Stimulated activated CD8-positive, alpha-beta memory T cell treated with anti-CD3 and anti-CD28 coated beads, Interleukin-2, amount 100 ng/mL, for 1 hour (primary cell): ENCODE data around the gene SLC25A26.

Source experiments
- DNase-seq, 2 donors: peaks; one replicate each; pipeline ENCODE4 v3.0.0-alpha.2; 2020; ENCODE audit warnings: low read depth in 2 of 2

Gene SLC25A26

GRCh38 chr3:66396161-66396760, 175.5 kb downstream of the SLC25A26 start:
- no peak for DNase-seq

- DNase-seq: no peak
Measured at GRCh38 chr3:66396888-66397287, 176.1 kb downstream of the SLC25A26 start.

- DNase-seq: no peak
Measured at GRCh38 chr3:66397745-66398144, 176.9 kb downstream of the SLC25A26 start.

- DNase-seq: no peak
Measured at GRCh38 chr3:66398228-66399025, 177.6 kb downstream of the SLC25A26 start.

- DNase-seq: no peak
Measured at GRCh38 chr3:66399529-66400232, 178.9 kb downstream of the SLC25A26 start.

GRCh38 chr3:66400411-66401156, 179.8 kb downstream of the SLC25A26 start:
- DNase-seq: no peak

GRCh38 chr3:66401157-66401550, 180.4 kb downstream of the SLC25A26 start:
- no peak for DNase-seq

- no peak for DNase-seq
Measured at GRCh38 chr3:66401675-66402491, 181.1 kb downstream of the SLC25A26 start.

GRCh38 chr3:66402596-66403290, 181.9 kb downstream of the SLC25A26 start:
- no peak for DNase-seq

GRCh38 chr3:66403323-66403990, 182.7 kb downstream of the SLC25A26 start:
- no peak for DNase-seq

GRCh38 chr3:66404197-66404596, 183.4 kb downstream of the SLC25A26 start:
- no peak for DNase-seq

GRCh38 chr3:66404903-66405700, 184.3 kb downstream of the SLC25A26 start:
- DNase-seq: no peak

GRCh38 chr3:66405701-66406091, 184.9 kb downstream of the SLC25A26 start:
- no peak for DNase-seq

GRCh38 chr3:66406163-66406562, 185.4 kb downstream of the SLC25A26 start:
- DNase-seq: no peak

- no peak for DNase-seq
Measured at GRCh38 chr3:66406831-66407610, 186.2 kb downstream of the SLC25A26 start.

GRCh38 chr3:66407611-66408218, 186.9 kb downstream of the SLC25A26 start:
- peak; percentile 44 to 56 for DNase-seq

GRCh38 chr3:66409771-66410754, 189.3 kb downstream of the SLC25A26 start:
- no peak for DNase-seq
